ENCODE data around the gene ETDC. TPM values are rescaled to one million over a fixed set of nuclear protein-coding genes. Genes with fewer than 3 reads are reported as not detected.

ETDC gene
- total RNA-seq, 2 donors from 2014 or later: not detected

DNA sequence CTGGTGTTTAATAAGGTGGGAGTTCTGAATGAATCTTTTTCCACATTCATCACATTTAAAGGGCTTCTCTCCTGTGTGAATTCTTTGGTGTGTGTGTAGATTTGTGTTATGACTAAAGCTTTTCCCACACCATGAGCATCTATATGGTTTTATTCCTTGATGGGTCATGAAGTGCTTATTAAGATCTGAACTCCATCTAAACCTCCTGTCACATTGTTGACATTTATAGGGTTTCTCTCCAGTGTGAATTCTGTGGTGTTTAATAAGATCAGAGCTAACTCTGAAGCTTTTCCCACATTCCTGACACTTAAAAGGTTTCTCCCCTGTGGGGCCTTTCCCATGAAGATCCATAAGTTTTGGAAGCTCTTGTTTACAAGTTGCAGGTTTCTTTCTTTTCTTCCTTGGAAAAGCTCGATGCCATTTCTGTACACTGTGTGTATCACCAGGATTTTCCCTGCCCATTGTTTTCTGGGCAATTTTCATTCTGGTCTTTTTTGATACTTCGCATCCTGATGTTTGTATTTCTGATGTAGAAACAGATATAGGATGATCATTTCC lies 21.9 kb upstream of the ETDC start:
- intact Hi-C loops (cut with DNase I): no loop called here
- no peaks in the 10 kb centered on the region for H3K4me1 ChIP-seq

GRCh38 chrX:135295238-135295943 lies 13.9 kb upstream of the ETDC start:
- Histone ChIP-seq H3K4me3 (no peak overlapping the region), H3K27me3 (no peaks in the 10 kb centered on the region), H3K27ac (no peak overlapping the region), H3K9me3 (no peaks in the 10 kb centered on the region), H3K9ac (ENCODE audit: low read depth in 2 of 2, low read length in 2 of 2) (peak overlapping the region in 1 of 2 donors; percentile 6), H3K4me1 (no peaks in the 10 kb centered on the region), H3K36me3 (no peaks in the 10 kb centered on the region)
- no peak for TF ChIP-seq CTCF (IDR thresholded peaks at IDR 0.05)
- intact Hi-C loops (cut with DNase I): no loop called here
- DNase-seq: peak; percentile 22

More for the DNA sequence above, 21.9 kb upstream of the ETDC start:
- Histone ChIP-seq H3K27ac (no peak overlapping the region), H3K4me3 (no peak overlapping the region), H3K9ac (ENCODE audit: low read depth in 2 of 2, low read length in 2 of 2) (no peak overlapping the region), H3K9me3 (peaks cover 6% of the 10 kb centered on the region), H3K36me3 (no peaks in the 10 kb centered on the region), H3K27me3 (no peaks in the 10 kb centered on the region)
- no peak for DNase-seq
- TF ChIP-seq CTCF (IDR thresholded peaks at IDR 0.05): no peak

DNA sequence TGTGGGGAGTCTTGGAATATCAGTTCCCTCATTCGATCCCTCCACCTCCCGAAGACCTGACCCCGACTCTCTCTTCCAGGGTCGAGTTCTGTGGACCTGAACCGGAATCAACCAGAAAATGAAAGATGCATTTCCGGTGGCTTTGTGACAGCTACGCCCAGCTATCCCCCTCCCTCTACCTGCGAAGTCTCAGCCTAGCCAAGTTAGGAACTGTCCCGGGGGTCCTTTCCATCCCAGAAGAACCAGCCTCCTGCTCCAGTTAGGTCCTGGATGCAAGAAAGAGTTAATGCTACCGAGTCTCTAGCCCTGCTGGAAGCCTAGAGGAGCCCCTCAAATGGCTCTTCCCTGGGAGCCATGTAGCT lies 13.4 kb upstream of the ETDC start:
- H3K9me3 ChIP-seq: no peaks in the 10 kb centered on the region
- intact Hi-C loops (cut with DNase I): no loop called here
- no peaks in the 10 kb centered on the region for H3K4me1 ChIP-seq
- H3K27ac ChIP-seq: no peak overlapping the region
- DNase-seq: no peak
- TF ChIP-seq CTCF (IDR thresholded peaks at IDR 0.05): no peak
- H3K27me3 ChIP-seq: no peaks in the 10 kb centered on the region
- H3K4me3 ChIP-seq: no peak overlapping the region
- H3K36me3 ChIP-seq: no peaks in the 10 kb centered on the region
- H3K9ac ChIP-seq (ENCODE audit: low read depth in 2 of 2, low read length in 2 of 2): peak overlapping the region in 1 of 2 donors; percentile 6

GRCh38 chrX:135302269-135302873 lies 6.9 kb upstream of the ETDC start:
- DNase-seq: no peak
- no peak for TF ChIP-seq CTCF (IDR thresholded peaks at IDR 0.05)
- intact Hi-C loops (cut with DNase I): no loop called here

DNA sequence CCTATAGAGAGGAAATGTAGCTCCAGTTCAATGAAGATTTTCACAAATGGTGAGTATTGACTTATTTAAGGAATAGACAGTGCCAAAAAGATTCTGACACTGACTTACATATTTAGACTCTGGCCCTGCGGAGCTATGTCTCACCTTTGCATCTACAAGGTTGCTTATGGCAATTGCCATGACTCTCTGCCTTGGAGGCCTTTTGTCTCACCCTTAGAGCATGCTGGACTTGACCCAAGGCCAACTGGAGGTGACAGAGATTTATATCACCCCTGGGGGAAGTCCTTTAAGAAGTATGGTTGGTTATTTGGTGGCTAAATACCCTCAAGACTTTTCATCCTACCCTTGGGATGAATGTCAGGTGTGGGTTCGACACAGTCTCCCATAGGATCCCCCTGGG lies 4.5 kb upstream of the ETDC start:
- Histone ChIP-seq H3K4me1 (no peaks in the 10 kb centered on the region), H3K27me3 (no peaks in the 10 kb centered on the region), H3K9ac (ENCODE audit: low read depth in 2 of 2, low read length in 2 of 2) (no peak overlapping the region), H3K36me3 (no peaks in the 10 kb centered on the region), H3K9me3 (no peaks in the 10 kb centered on the region), H3K4me3 (no peak overlapping the region), H3K27ac (no peak overlapping the region)
- TF ChIP-seq CTCF (IDR thresholded peaks at IDR 0.05): no peak
- DNase-seq: no peak
- intact Hi-C loops (cut with DNase I): no loop called here

More at GRCh38 chrX:135302269-135302873, 6.9 kb upstream of the ETDC start:
- no peak overlapping the region for H3K27ac ChIP-seq
- no peak overlapping the region for H3K9ac ChIP-seq (ENCODE audit: low read depth in 2 of 2, low read length in 2 of 2)
- H3K4me3 ChIP-seq: no peak overlapping the region
- H3K27me3 ChIP-seq: no peaks in the 10 kb centered on the region
- H3K4me1 ChIP-seq: no peaks in the 10 kb centered on the region
- H3K36me3 ChIP-seq: no peaks in the 10 kb centered on the region
- no peaks in the 10 kb centered on the region for H3K9me3 ChIP-seq

Measured in colonic mucosa (tissue), 4 donors.